A673 (cell line): Measurements from ENCODE around the gene NFATC3. TPM values are rescaled to one million over a fixed set of nuclear protein-coding genes. Genes with fewer than 3 reads are reported as not detected.

Experiments
- BruUV-seq: library from RNA; stranded (reverse); fragments of 400-500 nt; replicated peaks from 2 replicates; lab custom pipeline; 2021; lab: Mats Ljungman, UMichigan
- CTCF ChIA-PET: fragments of 300-600 bp; sonication (Branson Sonifier 250); formaldehyde crosslinking; loops from one replicate; lab custom pipeline; 2022; ENCODE audit warnings: antibody characterized with exemption; lab: Charles Lee
- POLR2A ChIA-PET: fragments of 300-600 bp; sonication (Branson Sonifier 250); formaldehyde crosslinking; loops from one replicate; lab custom pipeline; 2022; ENCODE audit warnings: antibody characterized with exemption; ENCODE audit not compliant: low non-redundant PET; lab: Charles Lee
- DNase-seq: peaks from one replicate; pipeline ENCODE4 v3.0.0-alpha.2; 2015; ENCODE audit warnings: low spot score
- H3K27ac ChIP-seq: fragments of 200-600 bp; sonication (generic); 2 replicates; pipeline ENCODE4 v1.5.1; 2016; ENCODE audit warnings: mixed run types, low read depth, mild to moderate bottlenecking, mixed read lengths, antibody characterized with exemption, low read length; ENCODE audit not compliant: poor library complexity, severe bottlenecking
- H3K27me3 ChIP-seq: fragments of 200-600 bp; sonication (generic); replicated peaks from 2 replicates; pipeline ENCODE4 v1.6.1; 2017; ENCODE audit warnings: mixed run types, low read depth, mild to moderate bottlenecking, mixed read lengths, antibody characterized with exemption, low read length; ENCODE audit not compliant: insufficient read depth, poor library complexity
- H3K36me3 ChIP-seq: fragments of 200-600 bp; sonication (generic); 2 replicates; pipeline ENCODE4 v1.6.1; 2016; ENCODE audit warnings: mixed run types, mild to moderate bottlenecking, mixed read lengths, antibody characterized with exemption, low read length; ENCODE audit not compliant: insufficient read depth, poor library complexity, severe bottlenecking
- H3K4me1 ChIP-seq: fragments of 200-600 bp; sonication (generic); 2 replicates; pipeline ENCODE4 v1.6.1; 2017; ENCODE audit warnings: mixed run types, mild to moderate bottlenecking, mixed read lengths, antibody characterized with exemption, low read length; ENCODE audit not compliant: insufficient read depth, poor library complexity, severe bottlenecking
- H3K4me3 ChIP-seq: fragments of 200-600 bp; sonication (generic); 2 replicates; pipeline ENCODE4 v1.5.1; 2016; ENCODE audit warnings: low read depth, mixed run types, mild to moderate bottlenecking, mixed read lengths, low read length; ENCODE audit not compliant: poor library complexity, severe bottlenecking
- H3K9me3 ChIP-seq: fragments of 200-600 bp; sonication (generic); 2 replicates; pipeline ENCODE4 v1.6.1; 2016; ENCODE audit warnings: mixed run types, low read depth, mild to moderate bottlenecking, mixed read lengths, antibody characterized with exemption, low read length; ENCODE audit not compliant: poor library complexity, severe bottlenecking
- CTCF ChIP-seq: fragments of 300-800, 200-600 bp; sonication (generic); conservative IDR thresholded peaks from 2 replicates; pipeline ENCODE4 v1.5.1; 2017; ENCODE audit warnings: low read depth, mild to moderate bottlenecking, antibody characterized with exemption, low read length, moderate library complexity, mixed read lengths
- EZH2 ChIP-seq: fragments of 200-600 bp; sonication (generic); IDR thresholded peaks from 2 replicates; pipeline ENCODE4 v1.6.1; 2017; ENCODE audit warnings: borderline replicate concordance, low read depth, mild to moderate bottlenecking, mixed read lengths, antibody characterized with exemption, low read length; ENCODE audit not compliant: poor library complexity, severe bottlenecking
- intact Hi-C: fragments of 100-400 bp; cut with micrococcal nuclease; formaldehyde crosslinking; loops from one replicate; pipeline ENCODE4 v1.10.0; 2022; ENCODE audit not compliant: unreplicated experiment
- total RNA-seq: library from RNA; stranded (reverse); gene quantifications from 2 replicates; pipeline ENCODE4 v1.2.3, GENCODE V29; 2021

The NFATC3 gene
- total RNA-seq, 1 experiment from 2014 or later: 56.0 TPM

DNA sequence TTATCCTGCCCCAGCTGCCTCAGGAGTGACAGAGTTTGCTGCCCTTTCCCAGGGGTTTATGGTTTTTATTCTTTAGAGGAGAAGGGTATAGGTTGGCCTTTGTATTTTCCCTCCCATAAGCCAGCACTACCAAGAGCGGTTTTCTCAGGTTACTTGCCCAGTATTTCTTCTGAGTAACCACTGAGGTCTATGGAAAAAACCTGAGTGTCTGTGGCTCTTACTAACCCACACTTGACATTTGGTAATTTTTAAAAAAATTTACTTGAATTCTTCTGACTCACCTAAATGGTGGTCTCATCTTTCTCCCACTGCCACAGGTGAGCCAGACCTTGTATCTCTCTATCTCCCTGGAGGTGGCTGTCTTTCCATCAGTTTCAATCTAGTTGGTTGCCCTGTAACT is 185.2 kb downstream of the NFATC3 start:
- TF ChIP-seq CTCF (no peak), EZH2 (no peak)
- DNase-seq: no peak
- POLR2A ChIA-PET: no interaction called here
- Histone ChIP-seq H3K36me3 (peaks cover 4% of the 10 kb centered on the region), H3K27me3 (no peaks in the 10 kb centered on the region), H3K4me1 (peaks cover 10% of the 10 kb centered on the region), H3K9me3 (no peaks in the 10 kb centered on the region), H3K4me3 (no peak overlapping the region), H3K27ac (no peak overlapping the region)
- intact Hi-C loops: no loop called here
- CTCF ChIA-PET: no interaction called here
- no TSS peak for BruUV-seq

GRCh38 chr16:68272507-68273209 is 187.5 kb downstream of the NFATC3 start:
- intact Hi-C loops: no loop called here
- no peak for DNase-seq
- TF ChIP-seq CTCF (no peak), EZH2 (no peak)
- no TSS peak for BruUV-seq
- Histone ChIP-seq H3K4me1 (peaks cover 3% of the 10 kb centered on the region), H3K4me3 (no peak overlapping the region), H3K27me3 (no peaks in the 10 kb centered on the region), H3K9me3 (no peaks in the 10 kb centered on the region), H3K36me3 (peaks cover 4% of the 10 kb centered on the region), H3K27ac (no peak overlapping the region)
- ChIA-PET POLR2A (no interaction called here), CTCF (no interaction called here)

- BruUV-seq: no TSS peak
- CTCF ChIA-PET: no interaction called here
- no peak overlapping the region for H3K27ac ChIP-seq
- no peaks in the 10 kb centered on the region for H3K9me3 ChIP-seq
- POLR2A ChIA-PET: no interaction called here
- no peaks in the 10 kb centered on the region for H3K27me3 ChIP-seq
- peaks cover 4% of the 10 kb centered on the region for H3K36me3 ChIP-seq
- no peak for DNase-seq
- no peak overlapping the region for H3K4me3 ChIP-seq
- H3K4me1 ChIP-seq: no peaks in the 10 kb centered on the region
- intact Hi-C loops: no loop called here
- TF ChIP-seq CTCF (no peak), EZH2 (no peak)
Observed at GRCh38 chr16:68273459-68273858, 188.3 kb downstream of the NFATC3 start.
